Stimulated activated CD8-positive, alpha-beta memory T cell treated with anti-CD3 and anti-CD28 coated beads, Interleukin-12 subunit alpha, Interleukin-12 subunit beta, amount 100 ng/mL, for 4 hours (primary cell): ENCODE measurements around the gene MFNG.

Experiments used
- DNase-seq: peaks from one replicate; pipeline ENCODE4 v3.0.0-alpha.2; 2020; ENCODE audit warnings: low read depth

Gene MFNG

GRCh38 chr22:37425369-37425768 is 60.8 kb downstream of the MFNG start:
- no peak for DNase-seq

GRCh38 chr22:37423283-37423682 is 62.9 kb downstream of the MFNG start:
- no peak for DNase-seq

DNA sequence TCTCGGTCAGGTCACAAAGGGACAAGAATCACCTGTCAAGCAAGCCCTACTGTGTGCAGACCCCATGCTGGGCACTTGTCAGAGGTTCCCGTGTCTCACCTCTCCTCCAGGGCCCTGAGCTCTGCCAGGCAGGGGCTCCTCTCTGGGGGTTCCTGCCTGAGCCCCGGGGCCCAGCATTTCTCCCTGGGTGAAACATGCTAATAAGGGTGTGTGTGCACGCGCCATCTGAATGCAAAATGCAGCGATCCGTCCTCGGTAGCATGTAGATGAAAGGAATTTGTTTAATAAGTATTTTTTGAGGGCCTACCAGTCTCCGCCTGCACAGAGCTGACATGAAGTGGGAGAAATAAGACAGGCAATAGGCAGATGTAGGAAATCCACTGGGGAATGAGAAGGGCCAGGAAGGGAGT is 64.7 kb downstream of the MFNG start:
- DNase-seq, result no peak

GRCh38 chr22:37420686-37421467 is 65.3 kb downstream of the MFNG start:
- no peak for DNase-seq

DNA sequence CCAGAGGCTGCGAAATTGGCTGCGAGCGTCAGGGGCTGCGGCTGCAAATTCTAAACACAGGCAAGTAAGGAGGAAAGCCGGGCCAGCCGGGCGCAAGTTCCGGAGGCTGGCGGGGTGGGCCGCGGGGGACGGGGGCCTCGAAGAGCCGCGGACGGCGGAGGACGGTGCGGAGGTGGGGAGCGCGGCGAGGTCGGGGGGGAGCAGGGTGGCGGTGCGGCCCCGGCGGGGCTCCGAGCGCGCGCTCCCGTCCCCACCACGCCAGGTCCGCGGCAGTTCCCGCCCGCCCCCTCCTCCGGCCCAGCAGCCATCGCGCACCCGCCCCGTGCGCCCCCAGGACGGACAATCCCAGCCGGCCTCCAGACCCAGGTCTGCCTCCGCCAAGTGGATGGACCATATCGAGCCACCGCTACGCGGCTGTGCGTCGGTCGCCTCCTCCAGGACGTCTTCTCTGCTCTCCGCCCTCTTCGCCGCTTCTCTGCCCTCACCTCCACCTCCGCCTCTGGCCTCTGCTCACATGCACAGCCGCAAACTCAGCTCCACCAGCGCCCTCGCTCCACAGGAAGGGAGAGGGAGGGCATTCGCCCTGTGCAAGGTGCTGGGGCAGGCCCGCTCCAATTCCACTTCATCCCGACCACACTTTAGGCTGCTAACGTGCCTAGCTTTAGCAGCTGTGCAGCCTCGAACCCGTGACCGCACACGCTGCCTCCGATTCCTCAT is 66.1 kb downstream of the MFNG start:
- no peak for DNase-seq

DNA sequence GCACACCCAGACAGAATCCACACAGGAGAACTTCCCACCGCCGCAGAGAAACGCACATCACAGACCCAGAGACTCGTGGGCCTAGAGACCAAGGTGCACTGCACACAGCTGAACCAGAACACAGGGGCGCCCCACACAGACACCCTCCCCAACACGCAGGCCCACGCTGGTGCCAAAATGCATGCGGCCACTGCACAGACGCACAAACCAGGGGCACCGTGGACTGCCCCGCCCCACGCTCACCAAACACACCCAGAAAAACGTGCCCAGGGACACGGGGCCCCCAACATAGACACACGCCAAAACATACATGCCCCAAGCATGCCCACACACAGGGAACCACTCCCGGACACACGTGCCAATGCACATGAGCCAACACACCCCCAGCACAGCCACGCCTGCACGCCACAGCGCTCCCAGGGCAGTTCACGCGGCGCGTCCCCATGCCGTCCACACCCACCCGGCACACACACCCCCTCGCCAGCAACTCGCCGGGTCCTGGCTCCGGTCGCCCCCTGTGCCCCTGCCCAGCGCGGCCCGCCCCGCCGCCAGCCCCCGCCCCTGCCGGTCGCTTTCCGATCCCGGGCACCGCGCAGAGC is 66.7 kb downstream of the MFNG start:
- DNase-seq, result no peak
